SH-SY5Y (cell line): ENCODE data around the gene SHD.

Experiments used
- GATA2 ChIP-seq: IDR thresholded peaks from 2 replicates; pipeline ENCODE4 v1.6.1; 2011; ENCODE audit warnings: mild to moderate bottlenecking, low read depth, low read length
- GATA3 ChIP-seq: IDR thresholded peaks from 2 replicates; pipeline ENCODE4 v1.6.1; 2011; ENCODE audit warnings: low read depth, mild to moderate bottlenecking, low read length, moderate library complexity

DNA sequence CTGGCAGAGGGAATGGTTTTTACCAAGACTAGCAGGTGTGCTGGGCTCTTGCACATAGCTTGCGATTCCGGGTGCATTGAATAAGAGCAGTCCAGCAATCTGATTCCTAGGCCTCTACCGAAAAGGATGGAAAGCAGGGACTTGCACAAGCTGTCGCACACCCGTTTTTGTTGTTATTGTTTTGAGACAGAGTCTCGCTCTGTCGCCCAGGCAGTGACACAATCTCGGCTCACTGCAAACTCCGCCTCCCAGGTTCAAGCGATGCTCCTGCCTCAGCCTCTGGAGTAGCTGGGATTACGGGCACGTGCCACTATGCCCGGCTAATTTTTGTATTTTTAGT, 44.2 kb upstream of the SHD start:
- TF ChIP-seq GATA3 (no peak), GATA2 (no peak)
